Panc1 (cell line): ENCODE data around the gene AGMAT. TPM values are rescaled to one million over a fixed set of nuclear protein-coding genes. Genes with fewer than 3 reads are reported as not detected.

Source experiments
- ATAC-seq: fragments of 200-7000 bp; cut with Tn5 transposase; 2 replicates; pipeline ENCODE4 v1.9.1; 2020; ENCODE audit warnings: mild to moderate bottlenecking, moderate library complexity
- BruUV-seq: library from RNA; stranded (reverse); fragments of 400-500 nt; replicated peaks from 2 replicates; lab custom pipeline; 2021; lab: Mats Ljungman, UMichigan
- CTCF ChIA-PET: fragments of 300-600 bp; sonication (Branson Sonifier 250); formaldehyde crosslinking; loops from one replicate; lab custom pipeline; 2022; ENCODE audit warnings: antibody characterized with exemption; lab: Charles Lee
- POLR2A ChIA-PET: fragments of 300-600 bp; sonication (Branson Sonifier 250); formaldehyde crosslinking; loops from one replicate; lab custom pipeline; 2022; ENCODE audit warnings: antibody characterized with exemption; lab: Charles Lee
- DNase-seq: peaks from one replicate; pipeline ENCODE4 v3.0.0-alpha.2; 2010; ENCODE audit warnings: low read depth, low spot score
- H3K27ac ChIP-seq: 2 replicates; pipeline ENCODE4 v1.5.1; 2011; ENCODE audit warnings: mild to moderate bottlenecking, low read length, inconsistent platforms
- H3K27me3 ChIP-seq: fragments of 200-500 bp; sonication (Bioruptor generic); 2 replicates; pipeline ENCODE4 v1.6.0; 2014; ENCODE audit warnings: low read length, inconsistent platforms; ENCODE audit not compliant: control insufficient read depth, insufficient read depth
- H3K36me3 ChIP-seq: fragments of 200-500 bp; sonication (Bioruptor generic); 2 replicates; pipeline ENCODE4 v1.5.1; 2014; ENCODE audit warnings: inconsistent platforms, mild to moderate bottlenecking, low read length, moderate library complexity; ENCODE audit not compliant: control insufficient read depth, insufficient read depth
- H3K4me1 ChIP-seq: 2 replicates; pipeline ENCODE4 v1.5.1; 2011; ENCODE audit warnings: inconsistent platforms, mild to moderate bottlenecking, low read length, moderate library complexity; ENCODE audit not compliant: control insufficient read depth, insufficient read depth
- H3K4me3 ChIP-seq, 2 experiments: 2 replicates each; pipeline ENCODE4 v1.5.1; 2011 to 2012; ENCODE audit warnings: low read depth in 2 of 2, low read length in 2 of 2, mild to moderate bottlenecking in 2 of 2, inconsistent platforms in 1 of 2, moderate library complexity in 1 of 2
- H3K9me3 ChIP-seq: fragments of 200-500 bp; sonication (Bioruptor generic); 2 replicates; pipeline ENCODE4 v1.5.1; 2014; ENCODE audit warnings: low read depth, mild to moderate bottlenecking, inconsistent platforms, low read length, moderate library complexity; ENCODE audit not compliant: control insufficient read depth, insufficient read depth
- CTCF ChIP-seq: fragments of 450-650 bp; IDR thresholded peaks from 2 replicates; pipeline ENCODE4 v1.5.1; 2017; ENCODE audit warnings: mild to moderate bottlenecking
- POLR2AphosphoS5 ChIP-seq: IDR thresholded peaks from 2 replicates; pipeline ENCODE4 v1.6.1; 2012; ENCODE audit warnings: mild to moderate bottlenecking, low read depth, low read length, moderate library complexity
- REST ChIP-seq, 2 experiments: IDR thresholded peaks; 2 replicates each; pipeline ENCODE4 v1.6.1; 2011 to 2012; ENCODE audit warnings: low read depth in 2 of 2, control low read depth in 1 of 2, low read length in 1 of 2, mild to moderate bottlenecking in 1 of 2, moderate library complexity in 1 of 2; ENCODE audit not compliant: insufficient read depth in 1 of 2
- SIN3A ChIP-seq: IDR thresholded peaks from 2 replicates; pipeline ENCODE4 v1.6.1; 2012; ENCODE audit warnings: low read depth, mild to moderate bottlenecking, low read length, moderate library complexity, borderline replicate concordance; ENCODE audit not compliant: insufficient read depth
- TCF7L2 ChIP-seq: IDR thresholded peaks from 2 replicates; pipeline ENCODE4 v1.6.1; 2011; ENCODE audit warnings: mild to moderate bottlenecking, low read depth, low read length, inconsistent platforms
- in situ Hi-C: cut with HindIII; loops from 2 replicates; pipeline ENCODE4 v1.10.0; 2016; ENCODE audit warnings: low sequenced_read_pairs, low pct_unique_long_range_greater_than_20kb
- intact Hi-C: fragments of 100-400 bp; cut with micrococcal nuclease; formaldehyde crosslinking; loops from one replicate; pipeline ENCODE4 v1.10.0; 2022; ENCODE audit not compliant: unreplicated experiment
- total RNA-seq: library from RNA; stranded (reverse); gene quantifications from one replicate; pipeline ENCODE4 v1.2.1, GENCODE V29; 2021; ENCODE audit not compliant: unreplicated experiment

The AGMAT gene
- total RNA-seq, 1 experiment from 2014 or later = 3.1 TPM

- ChIA-PET POLR2A (interaction anchor here (0.5 to 0.7 kb wide), 5 partner anchors 12 to 138 kb away, joined by 3 to 7 read pairs (median 6); no protein-coding TSS in a partner anchor), CTCF (no interaction called here)
- Histone ChIP-seq H3K27ac (peak overlapping the region; percentile 90), H3K4me1 (peaks cover 10% of the 10 kb centered on the region; the same call in 1 of the 2 replicates), H3K4me3 (peak overlapping the region; percentile 70 to 90), H3K27me3 (no peaks in the 10 kb centered on the region), H3K9me3 (no peaks in the 10 kb centered on the region), H3K36me3 (no peaks in the 10 kb centered on the region)
- DNase-seq (peak; percentile 86), ATAC-seq (peak; percentile 97)
- intact Hi-C loops = no loop called here
- TF ChIP-seq REST (IDR thresholded peaks at IDR 0.05; ENCODE audit: insufficient read depth in 1 of 2, low read depth in 2 of 2, low read length in 1 of 2) (no peak), CTCF (no peak), TCF7L2 (no peak), POLR2AphosphoS5 (peak; percentile 82), SIN3A (no peak; the same call in 1 of the 2 replicates)
- BruUV-seq = no TSS peak
- in situ Hi-C loops = no loop called here
Observed at GRCh38 chr1:15603050-15603965, 18.5 kb upstream of the AGMAT start.

- H3K27me3 ChIP-seq = no peaks in the 10 kb centered on the region
- ChIA-PET CTCF (interaction anchor here (0.7 kb wide), 1 partner anchor 93 kb away, joined by 3 read pairs; no protein-coding TSS in a partner anchor), POLR2A (no interaction called here)
- H3K36me3 ChIP-seq = no peaks in the 10 kb centered on the region
- no peak overlapping the region for H3K27ac ChIP-seq
- peaks cover 10% of the 10 kb centered on the region; the same call in 1 of the 2 replicates for H3K4me1 ChIP-seq
- H3K9me3 ChIP-seq = no peaks in the 10 kb centered on the region
- H3K4me3 ChIP-seq = no peak overlapping the region
- TF ChIP-seq POLR2AphosphoS5 (no peak), SIN3A (no peak), CTCF (no peak), REST (IDR thresholded peaks at IDR 0.05; ENCODE audit: insufficient read depth in 1 of 2, low read depth in 2 of 2, low read length in 1 of 2) (no peak), TCF7L2 (no peak)
- BruUV-seq = no TSS peak
- DNase-seq (no peak), ATAC-seq (no peak)
- intact Hi-C loops (no loop called here), in situ Hi-C loops (no loop called here)
Observed at GRCh38 chr1:15598436-15598835, 13.6 kb upstream of the AGMAT start.
